HG02588 (cell line): Measurements from ENCODE around the gene DPYSL4.

ENCODE experiments used
- ATAC-seq: cut with Tn5 transposase; IDR thresholded peaks from one replicate; pipeline ENCODE4 v1.9.1; 2021; ENCODE audit warnings: mild to moderate bottlenecking, moderate library complexity; ENCODE audit not compliant: unreplicated experiment

DPYSL4 gene

DNA sequence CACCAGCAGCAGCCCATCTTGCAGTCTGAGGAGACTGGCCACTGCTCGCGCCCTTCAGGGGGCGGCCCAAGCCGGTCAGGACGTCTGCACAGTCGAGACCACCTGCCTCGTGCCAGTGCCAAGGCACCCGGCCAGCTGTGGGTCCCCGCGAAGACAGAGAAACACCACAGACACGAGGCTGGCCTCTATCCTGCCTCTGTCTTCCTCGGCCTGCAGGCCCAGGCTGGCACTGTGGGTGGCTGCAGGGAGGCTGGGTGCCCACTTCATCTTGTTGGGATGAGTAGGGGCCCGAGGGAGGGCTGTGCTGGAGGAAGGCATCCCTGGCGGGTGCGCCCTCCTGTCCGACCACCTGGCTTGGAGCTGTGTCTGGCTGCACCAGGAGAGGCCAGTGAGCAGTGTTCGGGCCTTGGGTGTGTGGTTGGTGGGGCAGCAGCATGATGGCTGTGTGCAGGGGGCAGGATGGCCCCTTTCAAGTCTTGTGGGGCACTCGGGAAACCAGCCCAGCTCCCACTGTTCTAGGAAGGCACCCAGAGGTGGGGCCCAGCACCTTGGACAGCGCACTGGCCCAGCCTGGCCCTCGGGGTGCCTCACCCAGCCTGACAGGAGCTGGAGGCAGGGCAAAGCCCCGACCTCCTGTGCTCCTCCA, 7.3 kb downstream of the DPYSL4 start:
- no peak for ATAC-seq

DNA sequence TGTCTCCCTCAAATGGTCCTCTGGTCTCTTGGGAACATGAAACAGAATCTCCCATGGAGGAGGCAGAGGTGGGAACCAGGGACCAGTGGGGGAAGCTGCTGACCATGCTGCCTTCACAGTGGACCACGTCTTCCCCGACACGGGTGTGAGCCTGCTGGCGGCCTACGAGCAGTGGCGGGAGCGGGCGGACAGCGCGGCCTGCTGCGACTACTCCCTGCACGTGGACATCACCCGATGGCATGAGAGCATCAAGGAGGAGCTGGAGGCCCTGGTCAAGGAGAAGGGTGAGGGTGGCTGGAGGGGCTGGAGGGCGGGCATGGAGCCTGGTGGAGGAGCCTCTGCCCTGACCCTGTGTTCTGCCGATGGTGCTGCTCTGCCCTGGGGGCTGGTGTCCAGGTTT, 8.0 kb downstream of the DPYSL4 start:
- ATAC-seq = no peak

DNA sequence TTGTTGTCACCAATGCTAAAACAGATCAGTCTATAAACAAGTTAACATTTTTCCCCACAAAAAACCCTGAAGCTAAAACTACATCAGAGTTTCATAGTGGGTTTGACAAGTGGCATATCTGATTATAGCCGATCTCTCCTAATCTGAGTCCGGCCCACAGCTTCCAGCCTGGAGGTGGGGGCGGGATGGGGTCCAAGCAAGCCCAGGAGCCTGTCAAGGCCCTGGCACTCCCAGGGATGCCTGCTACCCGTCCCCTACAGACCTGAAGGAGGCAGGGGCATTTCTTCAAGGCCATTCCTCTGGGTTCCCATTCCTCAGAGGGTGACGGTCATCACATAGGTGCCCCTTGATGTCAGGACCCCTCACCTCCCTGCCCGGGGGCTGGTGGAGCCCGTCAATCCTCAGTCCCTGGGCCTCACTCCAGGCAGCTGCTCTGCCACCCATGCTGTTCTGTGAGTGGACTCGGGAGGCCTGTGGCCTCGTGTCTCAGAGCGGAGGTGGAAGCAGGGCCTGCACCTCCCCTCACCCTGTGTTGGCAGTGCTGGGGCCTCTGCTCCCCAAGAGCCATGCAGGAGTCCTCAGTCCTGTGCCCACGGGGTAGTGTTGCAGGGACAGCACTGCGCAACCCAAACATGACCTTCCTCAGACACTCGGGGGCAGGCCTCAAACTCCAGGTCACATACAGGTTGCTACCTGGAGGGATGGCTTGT, 8.8 kb downstream of the DPYSL4 start:
- no peak for ATAC-seq

DNA sequence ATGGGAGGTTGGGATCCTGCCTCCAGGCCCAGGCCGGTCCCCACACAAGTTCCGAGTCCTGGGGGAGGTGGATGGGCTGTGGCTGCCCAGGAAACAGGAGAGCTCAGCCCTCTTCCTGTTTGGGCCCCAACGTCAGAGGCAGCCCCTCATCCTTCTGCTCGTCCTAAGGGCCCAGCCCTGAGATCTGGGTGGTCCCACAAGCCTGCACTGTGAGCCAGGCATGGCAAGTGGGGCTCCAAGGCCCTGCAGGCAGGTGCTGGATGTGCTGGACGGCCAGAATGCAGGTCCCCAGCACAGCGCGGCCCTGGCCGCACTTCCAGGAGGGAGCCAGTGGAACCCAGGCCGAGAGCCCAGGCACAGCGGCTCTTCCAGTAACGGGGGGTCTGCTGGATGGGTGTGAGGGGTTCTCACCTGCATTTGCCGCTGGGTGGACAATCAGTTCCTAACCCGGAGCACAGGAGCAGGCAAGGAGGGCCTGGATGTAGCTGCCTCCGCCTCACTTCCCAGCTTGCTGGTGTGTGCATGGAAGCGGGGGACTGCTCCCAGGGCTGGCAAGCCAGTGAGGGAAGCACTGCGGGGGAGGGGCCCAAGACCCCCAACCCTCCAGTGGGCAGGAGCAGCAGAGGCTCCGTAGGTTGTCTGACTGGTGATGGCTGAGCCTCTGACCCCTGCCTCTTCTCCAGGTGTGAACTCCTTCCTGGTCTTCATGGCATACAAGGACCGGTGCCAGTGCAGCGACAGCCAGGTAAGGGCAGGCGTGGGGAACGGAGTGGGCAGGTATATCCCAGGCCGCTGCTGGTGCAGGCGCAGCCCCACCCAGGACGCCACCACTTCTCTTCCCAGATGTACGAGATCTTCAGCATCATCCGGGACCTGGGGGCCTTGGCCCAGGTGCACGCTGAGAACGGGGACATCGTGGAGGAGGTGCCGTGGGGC, 9.7 kb downstream of the DPYSL4 start:
- no peak for ATAC-seq

DNA sequence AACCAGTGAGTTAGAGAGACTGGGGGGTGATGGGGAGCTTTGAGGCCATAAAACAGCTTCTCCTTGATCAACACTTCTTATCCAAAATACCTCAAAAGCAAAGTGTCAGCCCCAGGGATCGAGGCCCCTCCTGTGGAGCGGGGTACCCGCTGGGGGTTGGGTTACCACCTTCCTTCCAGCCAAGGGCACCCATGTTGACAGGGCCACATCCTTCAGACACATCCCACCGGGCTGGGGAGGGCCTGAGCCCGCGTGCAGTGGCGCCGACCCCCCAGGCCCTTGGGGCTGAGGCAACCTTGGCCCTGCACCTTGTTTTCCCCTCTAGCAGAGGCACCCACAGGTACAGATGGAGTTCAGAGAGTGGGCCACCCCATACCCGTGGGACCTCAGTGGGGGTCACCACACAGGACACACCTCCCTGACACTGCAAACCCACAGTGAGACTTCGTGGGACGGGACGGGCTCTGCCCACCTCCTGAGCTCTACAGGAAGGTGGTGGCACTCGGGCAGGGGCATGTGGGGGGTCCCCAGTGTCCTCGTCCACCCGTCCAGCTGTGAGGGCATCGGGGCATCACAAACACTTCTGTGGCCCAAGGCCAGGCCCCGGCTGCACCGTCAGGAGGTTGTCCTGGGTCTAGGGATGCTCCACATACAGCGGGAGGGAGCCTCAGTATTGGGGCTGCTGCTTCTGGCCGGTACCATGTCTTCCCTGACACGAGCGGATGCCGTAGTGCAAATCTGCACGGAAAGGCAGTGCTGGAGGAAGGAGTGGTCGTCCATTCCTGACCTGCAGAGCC, 10.7 kb downstream of the DPYSL4 start:
- no peak for ATAC-seq

DNA sequence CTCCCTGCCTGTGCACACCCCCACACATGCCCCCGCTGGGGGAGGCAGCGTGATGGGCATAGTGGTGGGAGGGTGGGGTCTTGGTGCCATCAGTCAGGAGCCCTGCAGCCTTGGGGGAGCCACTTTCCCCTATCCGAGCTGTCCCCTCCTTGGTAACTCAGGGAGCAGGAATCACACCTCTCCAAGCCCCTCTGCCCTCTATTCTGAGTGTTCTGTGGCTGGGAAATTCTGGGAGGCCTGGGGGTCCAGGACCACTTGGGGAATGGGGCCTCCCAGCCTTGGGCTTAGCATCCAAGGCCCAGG, 11.3 kb downstream of the DPYSL4 start:
- no peak for ATAC-seq

DNA sequence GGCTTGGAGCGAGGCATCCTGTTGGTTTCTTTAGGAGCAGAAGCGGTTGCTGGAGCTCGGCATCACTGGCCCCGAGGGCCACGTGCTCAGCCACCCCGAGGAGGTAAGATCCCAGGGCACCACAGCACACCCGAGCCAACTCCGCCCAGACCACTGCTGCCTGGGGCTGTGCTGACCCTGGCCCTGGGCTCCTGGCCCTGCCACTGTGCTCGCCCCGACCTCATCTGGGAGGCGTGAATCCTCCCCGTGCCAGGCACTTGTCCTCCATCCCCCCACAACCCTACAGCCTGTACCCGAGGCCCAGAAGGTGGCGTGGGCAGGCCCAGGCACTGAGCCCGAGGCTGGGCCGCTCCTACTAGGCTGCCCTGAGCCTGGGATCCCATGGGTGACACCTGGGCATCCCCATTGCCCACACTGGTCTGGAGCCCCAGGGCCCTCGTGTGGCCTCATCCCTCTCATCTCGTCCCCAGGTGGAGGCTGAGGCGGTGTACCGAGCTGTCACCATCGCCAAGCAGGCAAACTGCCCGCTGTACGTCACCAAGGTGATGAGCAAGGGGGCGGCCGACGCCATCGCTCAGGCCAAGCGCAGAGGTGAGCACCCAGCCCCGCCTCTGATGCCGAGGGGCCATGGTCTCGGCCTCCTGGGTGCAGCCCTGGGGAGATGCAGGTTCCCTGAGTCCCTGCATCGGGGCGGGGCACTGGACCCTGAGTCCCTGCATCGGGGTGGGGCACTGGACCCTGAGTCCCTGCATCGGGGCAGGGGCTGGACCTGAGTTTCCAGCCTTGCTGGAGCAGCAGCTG, 11.8 kb downstream of the DPYSL4 start:
- no peak for ATAC-seq

DNA sequence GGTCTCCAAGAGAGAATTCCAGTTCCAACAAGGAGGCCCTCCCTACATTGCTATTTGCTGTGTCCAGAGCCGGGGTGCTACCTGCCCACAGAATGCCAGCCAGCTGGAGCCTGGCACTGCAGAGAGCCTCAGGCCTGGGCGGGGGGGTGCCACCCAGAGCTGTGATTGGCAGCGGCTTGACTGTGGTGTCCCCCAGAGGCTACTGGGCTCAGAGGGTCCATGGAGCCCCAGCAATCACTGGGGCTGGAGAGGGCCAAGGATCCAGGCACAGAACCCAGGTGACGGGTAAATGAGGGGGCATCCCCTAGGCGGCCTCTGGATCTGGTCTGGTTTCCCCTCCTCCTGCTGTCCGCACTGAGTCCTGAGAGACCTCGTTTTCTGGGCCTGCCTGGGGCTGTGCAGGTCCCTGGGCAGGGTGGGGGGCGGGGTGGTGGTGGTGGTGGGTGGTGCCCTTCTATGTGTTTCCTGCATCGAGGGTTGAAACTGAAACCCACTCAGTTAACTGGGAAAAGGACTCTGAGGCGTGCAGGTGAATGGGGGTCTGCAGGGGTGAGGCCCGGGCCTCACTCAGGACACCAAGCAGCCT, 12.6 kb downstream of the DPYSL4 start:
- no peak for ATAC-seq

DNA sequence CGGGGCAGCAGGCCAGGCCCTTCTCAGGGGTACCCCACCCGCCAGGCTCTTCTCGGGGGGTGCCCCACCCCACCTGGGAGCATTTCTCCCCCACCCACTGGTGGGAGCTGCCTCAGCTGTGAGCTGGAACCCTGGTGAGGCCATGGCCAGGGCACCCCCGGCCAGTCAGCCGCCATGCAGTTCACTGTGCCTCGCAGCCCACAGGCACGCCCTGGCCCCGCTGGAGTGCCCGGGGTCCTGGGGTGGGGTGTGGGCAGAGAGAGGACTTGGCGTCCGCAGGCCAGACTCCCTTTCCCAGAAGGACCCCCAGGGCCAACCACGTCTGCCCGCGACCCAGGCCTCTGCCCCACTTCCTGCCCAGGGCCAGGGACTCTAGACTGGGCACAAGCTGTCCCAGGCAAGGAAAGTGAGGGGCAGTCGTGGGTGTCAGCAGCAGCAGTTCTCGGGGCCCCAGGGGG, 13.1 kb downstream of the DPYSL4 start:
- ATAC-seq = no peak

DNA sequence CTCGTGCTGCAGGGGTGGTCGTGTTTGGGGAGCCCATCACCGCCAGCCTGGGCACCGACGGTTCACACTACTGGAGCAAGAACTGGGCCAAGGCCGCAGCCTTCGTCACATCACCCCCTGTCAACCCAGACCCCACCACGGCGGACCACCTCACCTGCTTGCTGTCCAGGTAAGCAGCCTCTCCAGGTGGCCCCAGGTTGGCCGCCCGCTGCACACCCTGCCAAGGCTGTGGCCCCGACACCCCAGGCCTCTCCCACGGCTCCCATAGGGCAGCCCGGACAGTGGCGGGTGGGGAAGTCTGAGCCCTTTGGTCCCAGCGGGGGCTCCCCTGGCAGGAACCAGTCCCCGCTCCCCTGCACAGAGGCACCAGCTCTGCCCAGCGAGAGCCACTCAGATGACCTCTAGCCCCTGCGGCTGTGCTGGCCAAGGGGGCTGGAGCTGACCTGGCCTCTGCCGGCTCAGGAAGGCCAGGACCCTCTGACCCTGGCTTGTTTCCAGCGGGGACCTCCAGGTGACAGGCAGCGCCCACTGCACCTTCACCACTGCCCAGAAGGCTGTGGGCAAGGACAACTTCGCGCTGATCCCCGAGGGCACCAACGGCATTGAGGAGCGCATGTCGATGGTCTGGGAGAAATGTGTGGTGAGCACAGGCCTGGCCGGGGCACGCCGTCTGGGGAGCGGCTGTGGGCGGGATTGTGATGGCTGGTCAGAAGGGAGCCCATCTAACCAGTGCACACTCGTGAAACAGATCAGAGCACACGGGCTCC, 13.8 kb downstream of the DPYSL4 start:
- ATAC-seq = no peak

DNA sequence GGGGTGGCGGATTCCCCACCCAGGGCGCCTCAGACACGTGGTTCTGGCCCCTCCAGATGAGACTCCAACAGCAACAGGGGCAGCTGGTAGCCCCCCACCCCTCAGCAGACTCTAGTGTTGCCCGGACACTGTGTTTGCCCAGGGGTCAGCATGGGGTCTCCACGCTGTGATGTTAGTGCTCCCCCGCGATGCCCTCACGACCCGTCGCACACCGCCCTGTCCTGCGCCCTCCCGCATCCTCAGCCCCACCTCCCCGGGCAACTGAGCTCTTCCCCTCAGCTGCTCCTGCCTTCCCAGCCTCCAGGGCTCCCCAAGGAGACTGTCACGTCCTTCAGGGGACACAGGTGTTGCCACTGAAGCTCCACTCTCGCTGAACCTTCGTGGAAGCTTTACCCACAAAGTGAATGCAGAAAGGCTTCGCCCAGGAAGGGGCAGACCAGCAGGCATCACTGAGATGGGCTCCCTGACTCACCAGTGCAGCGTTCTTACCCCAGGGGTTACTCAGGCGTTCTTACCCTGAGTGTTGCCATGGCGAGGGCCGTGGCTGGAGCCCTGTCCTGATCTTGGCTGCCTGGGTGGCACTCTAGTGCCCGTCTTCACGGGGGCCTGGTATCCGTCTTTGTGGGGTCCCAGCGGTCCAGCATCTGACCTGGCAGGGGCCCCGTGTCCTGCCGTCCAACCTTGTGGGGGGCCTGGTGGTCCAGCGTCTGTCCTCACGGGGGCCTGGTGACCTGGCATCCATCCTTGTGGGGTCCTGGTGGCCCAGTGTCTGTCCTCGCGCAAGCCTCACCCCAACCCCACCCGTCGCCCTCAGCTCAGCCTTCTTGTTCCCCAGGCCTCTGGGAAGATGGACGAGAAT, 14.6 kb downstream of the DPYSL4 start:
- no peak for ATAC-seq

DNA sequence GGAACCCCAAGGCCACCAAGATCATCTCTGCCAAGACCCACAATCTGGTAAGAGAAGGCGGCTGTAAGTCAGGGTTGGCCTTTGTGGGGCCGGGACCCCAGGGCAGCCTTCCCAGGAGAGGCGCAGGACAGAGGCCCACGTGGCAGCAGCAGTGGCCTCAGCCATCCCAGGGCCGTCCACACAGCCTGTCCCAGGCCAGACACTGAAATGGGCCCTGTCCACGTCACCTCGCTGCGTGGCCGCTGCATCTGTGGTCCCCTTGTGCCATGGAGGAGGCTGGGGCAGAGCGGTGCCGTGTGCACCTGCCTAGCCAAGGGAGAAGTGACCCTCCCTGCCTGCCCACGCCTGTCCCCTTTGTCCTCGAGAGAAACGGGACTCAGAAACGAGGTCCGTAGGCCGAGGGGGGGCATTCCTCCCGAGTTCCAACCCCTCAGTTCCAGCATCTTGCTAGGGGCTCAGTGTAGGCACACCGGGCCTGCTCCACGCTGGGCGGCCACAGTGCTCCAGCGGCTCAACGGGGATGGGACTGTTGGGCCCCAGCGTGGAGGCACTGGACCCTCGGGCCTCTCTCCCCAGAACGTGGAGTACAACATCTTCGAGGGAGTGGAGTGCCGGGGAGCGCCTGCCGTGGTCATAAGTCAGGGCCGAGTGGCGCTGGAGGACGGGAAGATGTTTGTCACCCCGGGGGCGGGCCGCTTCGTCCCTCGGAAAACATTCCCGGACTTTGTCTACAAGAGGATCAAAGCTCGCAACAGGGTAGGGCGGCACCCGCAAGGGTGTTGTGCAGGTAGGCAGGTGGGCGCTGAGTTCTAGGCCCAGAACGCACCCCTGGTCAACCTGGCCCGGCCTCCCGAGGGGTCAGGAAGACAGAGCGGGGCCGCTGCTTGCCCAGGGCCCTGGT, 15.6 kb downstream of the DPYSL4 start:
- ATAC-seq = no peak

DNA sequence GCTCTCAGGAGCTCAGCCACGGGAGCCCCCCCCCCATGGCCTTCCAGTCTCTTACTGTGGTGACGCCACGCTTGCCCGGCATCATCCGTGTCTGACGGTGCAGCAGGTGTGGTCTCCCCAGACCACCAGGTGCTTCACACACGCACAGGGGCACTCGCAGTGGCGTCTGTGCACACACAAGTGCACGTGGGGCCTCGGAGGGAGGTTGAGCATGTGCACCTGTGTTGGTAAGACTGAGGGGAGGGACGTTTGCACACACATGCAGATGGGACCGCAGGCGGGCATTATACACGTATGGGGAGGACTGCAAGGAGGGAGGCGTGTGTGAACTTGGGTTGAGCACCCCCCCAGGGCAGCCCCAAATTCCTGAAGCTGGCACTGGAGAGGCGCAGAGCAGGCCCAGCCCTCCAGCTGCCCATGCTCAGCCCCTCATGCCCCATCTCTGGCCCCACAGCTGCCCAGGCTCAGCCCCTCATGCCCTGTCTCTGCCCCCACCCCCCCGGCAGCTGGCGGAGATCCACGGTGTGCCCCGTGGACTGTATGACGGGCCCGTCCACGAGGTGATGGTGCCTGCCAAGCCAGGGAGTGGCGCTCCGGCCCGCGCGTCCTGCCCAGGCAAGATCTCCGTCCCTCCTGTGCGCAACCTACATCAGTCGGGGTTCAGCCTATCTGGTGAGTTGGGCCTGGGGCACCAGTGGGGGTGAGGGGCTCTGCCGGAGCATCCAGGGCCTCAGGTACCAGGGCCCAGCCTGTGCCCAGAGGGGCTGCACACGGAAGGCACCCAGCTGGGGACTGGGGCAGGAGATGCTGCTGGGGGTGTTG, 16.7 kb downstream of the DPYSL4 start:
- no peak for ATAC-seq

DNA sequence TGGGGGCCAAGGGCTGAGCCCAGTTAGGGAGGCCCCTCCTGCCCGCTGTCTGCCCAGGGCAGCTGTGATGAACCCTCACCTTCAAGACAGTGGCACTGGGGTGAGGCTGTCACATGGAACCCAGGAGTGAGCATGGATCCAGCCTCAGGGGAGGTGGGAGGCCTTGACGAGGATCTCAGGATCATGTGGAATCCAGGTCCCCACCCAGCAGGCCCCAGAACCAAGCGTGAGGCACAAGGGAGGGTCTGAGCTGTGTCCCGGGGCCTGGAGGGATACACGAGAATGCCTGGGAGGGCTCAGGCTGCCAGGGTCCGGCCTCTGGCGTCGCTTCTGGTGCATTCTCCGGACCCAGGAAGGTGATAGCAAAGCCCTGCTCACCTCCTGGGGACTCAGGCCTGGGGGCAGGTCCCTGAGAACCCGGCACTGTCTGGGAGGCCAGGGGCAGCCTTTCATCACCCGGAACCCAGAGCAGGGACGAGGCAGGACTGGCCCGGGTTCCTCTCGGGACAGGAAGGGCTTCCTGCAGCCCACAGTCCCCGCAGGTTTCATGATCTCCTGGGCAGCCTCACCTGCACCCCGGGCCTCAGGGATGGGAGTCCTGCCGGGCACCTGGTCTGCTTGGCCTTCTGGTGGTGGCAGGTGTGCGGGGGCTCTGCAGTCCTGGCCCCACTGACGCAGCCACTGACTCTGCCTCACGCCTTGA, 17.5 kb downstream of the DPYSL4 start:
- ATAC-seq = no peak

DNA sequence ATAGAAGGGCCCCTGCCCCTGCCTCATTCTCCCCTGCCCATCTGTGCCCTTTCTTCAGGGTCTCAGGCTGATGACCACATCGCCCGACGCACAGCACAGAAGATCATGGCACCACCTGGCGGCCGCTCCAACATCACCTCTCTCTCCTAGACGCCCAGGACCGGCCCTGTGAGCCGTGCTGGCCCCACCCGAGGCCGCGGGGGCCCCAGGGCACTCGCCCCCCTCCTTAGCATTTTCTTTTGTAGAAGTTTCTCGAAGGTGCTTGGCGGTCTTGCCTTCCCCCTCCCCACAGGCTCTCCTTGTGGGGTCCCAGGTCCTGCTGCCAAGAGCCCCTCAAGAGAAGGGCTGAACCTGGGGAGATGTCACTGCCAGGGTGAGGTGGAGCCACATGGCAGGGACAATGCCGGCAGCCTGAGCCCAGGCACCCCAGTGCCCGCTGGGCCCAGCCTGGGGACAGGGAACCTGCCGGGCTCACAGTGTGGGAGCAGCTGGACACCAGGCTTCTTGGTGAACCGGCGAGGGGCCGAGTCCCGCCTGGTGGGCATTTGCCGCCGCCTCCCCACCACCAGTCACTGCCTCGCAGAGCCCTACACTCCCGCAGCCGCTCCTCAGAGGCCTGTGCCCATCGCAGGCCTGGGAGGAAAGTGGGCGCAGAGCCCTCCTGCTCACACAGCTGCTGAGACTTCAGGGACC, 18.2 kb downstream of the DPYSL4 start:
- ATAC-seq = no peak
